HepG2 (cell line): ENCODE data around the gene KIF13A. TPM values are rescaled to one million over a fixed set of nuclear protein-coding genes. Genes with fewer than 3 reads are reported as not detected.
A peak's percentile ranks its signal among the peaks of the same experiment; 100 is the strongest.

Experiments used
- BHLHE40 ChIP-seq: IDR thresholded peaks from 2 replicates; pipeline ENCODE4 v1.6.1; 2011; ENCODE audit warnings: low read length, improper control_type of control experiment
- FOXA3 ChIP-seq: IDR thresholded peaks from 2 replicates; pipeline ENCODE4 v1.6.1; 2016; ENCODE audit warnings: missing genetic modification reagents, missing compliant biosample characterization
- HDAC2 ChIP-seq: sonication (generic); formaldehyde crosslinking; IDR thresholded peaks from 2 replicates; pipeline ENCODE4 v1.4.0; 2020; ENCODE audit warnings: missing genetic modification reagents
- MBD4 ChIP-seq: IDR thresholded peaks from 2 replicates; pipeline ENCODE4 v1.6.1; 2012; ENCODE audit warnings: low read length, inconsistent platforms, borderline replicate concordance
- NCOR1 ChIP-seq: fragments of 200-600 bp; sonication (generic); IDR thresholded peaks from 2 replicates; pipeline ENCODE4 v1.7.0; 2017; ENCODE audit warnings: antibody characterized with exemption, low read length, borderline replicate concordance
- NFKB2 ChIP-seq: sonication (generic); formaldehyde crosslinking; IDR thresholded peaks from 2 replicates; pipeline ENCODE4 v1.4.0; 2020; ENCODE audit warnings: missing genetic modification reagents, borderline replicate concordance
- ONECUT2 ChIP-seq: sonication (generic); formaldehyde crosslinking; IDR thresholded peaks from 2 replicates; pipeline ENCODE4 v1.4.0; 2020; ENCODE audit warnings: missing genetic modification reagents
- RBM22 ChIP-seq: fragments of 200-400 bp; formaldehyde crosslinking; optimal IDR thresholded peaks from 2 replicates; pipeline ENCODE3; 2017; ENCODE audit warnings: mild to moderate bottlenecking, low read length, moderate library complexity
- TBX2 ChIP-seq: sonication (generic); formaldehyde crosslinking; IDR thresholded peaks from 2 replicates; pipeline ENCODE4 v1.5.0; 2020; ENCODE audit warnings: missing genetic modification reagents, mild to moderate bottlenecking, borderline replicate concordance
- ZFP82 ChIP-seq: sonication (generic); formaldehyde crosslinking; IDR thresholded peaks from 2 replicates; pipeline ENCODE4 v1.5.1; 2020; ENCODE audit warnings: mild to moderate bottlenecking, missing genetic modification reagents, borderline replicate concordance
- ZNF24 ChIP-seq: fragments of 450-650 bp; IDR thresholded peaks from 2 replicates; pipeline ENCODE4 v1.6.1; 2017; ENCODE audit warnings: antibody characterized with exemption, mild to moderate bottlenecking
- ZNF547 ChIP-seq: sonication (generic); formaldehyde crosslinking; IDR thresholded peaks from 2 replicates; pipeline ENCODE4 v1.5.1; 2020; ENCODE audit warnings: mild to moderate bottlenecking, missing genetic modification reagents
- ZNF737 ChIP-seq: sonication (generic); formaldehyde crosslinking; IDR thresholded peaks from 2 replicates; pipeline ENCODE4 v1.5.0; 2020; ENCODE audit warnings: missing genetic modification reagents, mild to moderate bottlenecking, borderline replicate concordance
- ZNF781 ChIP-seq: sonication (generic); formaldehyde crosslinking; IDR thresholded peaks from 2 replicates; pipeline ENCODE4 v1.5.1; 2020; ENCODE audit warnings: borderline replicate concordance, mild to moderate bottlenecking, missing genetic modification reagents; ENCODE audit errors: not compliant biosample characterization
- polyA plus RNA-seq, 8 experiments: library from polyadenylated mRNA; depleted of rRNA in 3 of 8; stranded (reverse) in 7 of 8; unstranded in 1 of 8; fragments of >200 nt; fragmentation: Illumina TruSeq in 4 of 8; extraction: Trizol in 4 of 8; gene quantifications; 2 replicates each; pipeline versions ENCODE4 v1.2.1 to v1.2.3, GENCODE V29; 2011 to 2016; ENCODE audit warnings: low read depth in 4 of 8, missing spikeins in 1 of 8, mixed read lengths in 1 of 8; ENCODE audit not compliant: insufficient read depth in 1 of 8
- total RNA-seq, 5 experiments: library from RNA; depleted of rRNA; stranded (reverse); fragments of >200 nt; fragmentation: Illumina TruSeq; extraction: Trizol; gene quantifications; 2 replicates each; pipeline ENCODE4 v1.2.3, GENCODE V29; 2016; ENCODE audit warnings: low read depth in 1 of 5
- TF ChIP-seq, protein P1 (sequence below): sonication (generic); formaldehyde crosslinking; IDR thresholded peaks from 2 replicates; pipeline ENCODE4 v1.5.0; 2020; ENCODE audit warnings: missing genetic modification reagents
- TF ChIP-seq, protein P2 (sequence below): IDR thresholded peaks from 2 replicates; pipeline ENCODE4 v1.6.1; 2016; ENCODE audit warnings: control low read depth
- TF ChIP-seq, protein P3 (sequence below): sonication (generic); formaldehyde crosslinking; IDR thresholded peaks from 2 replicates; pipeline ENCODE4 v1.8.1; 2023; ENCODE audit warnings: mild to moderate bottlenecking, missing genetic modification reagents
- TF ChIP-seq, protein P4 (sequence below): sonication (generic); formaldehyde crosslinking; IDR thresholded peaks from 2 replicates; pipeline ENCODE4 v1.4.0; 2020; ENCODE audit warnings: missing genetic modification reagents
- TF ChIP-seq, protein P5 (sequence below): sonication (generic); formaldehyde crosslinking; IDR thresholded peaks from 2 replicates; pipeline ENCODE4 v1.5.0; 2020; ENCODE audit warnings: missing genetic modification reagents
- TF ChIP-seq, protein P6 (sequence below): IDR thresholded peaks from 2 replicates; pipeline ENCODE4 v1.6.1; 2016; ENCODE audit warnings: missing compliant biosample characterization, missing genetic modification reagents, borderline replicate concordance
- TF ChIP-seq, protein P7 (sequence below): sonication (generic); formaldehyde crosslinking; conservative IDR thresholded peaks from 2 replicates; pipeline ENCODE4 v1.8.1; 2023; ENCODE audit warnings: missing genetic modification reagents

KIF13A gene
- total and polyA plus RNA-seq, 2 of the 13 experiments (the other 11 are each of a cell fraction or from before 2014, with no cell fraction given), result 21.1 to 37.2 TPM

DNA sequence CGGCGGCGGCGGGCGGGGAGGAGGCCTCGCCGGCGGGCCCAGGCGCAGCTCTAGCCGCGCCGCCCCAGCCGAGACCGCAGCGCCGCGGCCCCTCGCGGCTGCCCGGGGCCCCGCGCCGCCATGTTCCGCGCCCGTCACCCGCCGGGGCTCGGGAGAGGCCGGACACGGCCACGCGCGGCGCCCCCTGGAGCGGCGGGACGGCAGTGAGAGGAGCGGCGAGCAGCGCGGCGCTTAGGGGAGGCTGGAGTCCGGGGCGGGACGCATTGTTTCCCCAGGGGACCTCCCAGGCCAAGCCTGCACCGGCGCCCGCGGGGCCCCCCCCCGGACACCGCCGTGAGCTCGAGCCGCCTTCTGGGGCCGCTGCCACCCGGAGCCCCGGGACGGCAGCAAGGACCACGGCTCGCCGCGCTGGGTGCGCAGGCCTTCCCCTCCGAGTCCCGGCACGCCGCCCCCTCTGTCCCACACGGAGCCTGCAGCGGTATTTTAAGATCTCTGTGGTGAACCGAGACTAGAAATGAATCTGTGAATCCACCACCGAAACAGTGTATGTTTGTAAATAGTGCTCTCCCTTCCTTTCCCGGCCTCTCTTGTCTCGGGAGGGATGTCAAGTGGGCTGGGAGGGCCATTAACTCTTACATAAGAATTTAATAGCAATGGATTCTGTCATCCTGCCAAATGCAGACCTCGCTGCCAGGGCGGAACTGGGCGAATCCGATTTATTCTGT lies 424 bp upstream of the KIF13A start (continued):
- TF ChIP-seq NFKB2 (CRISPR knock-in tag) (no peak; the same call in 1 of the 2 replicates), RBM22 (no peak), TBX2 (CRISPR knock-in tag) (peak; percentile 72), ZNF737 (CRISPR knock-in tag) (no peak), ONECUT2 (no peak), ZNF24 (no peak), MBD4 (no peak), FOXA3 (CRISPR knock-in tag) (no peak), HDAC2 (CRISPR knock-in tag) (no peak), BHLHE40 (no peak; the same call in 1 of the 2 replicates), ZNF781 (no peak), ZFP82 (CRISPR knock-in tag) (no peak; the same call in 1 of the 2 replicates), NCOR1 (no peak), ZNF547 (CRISPR knock-in tag) (no peak)
- TF ChIP-seq, protein P1, sequence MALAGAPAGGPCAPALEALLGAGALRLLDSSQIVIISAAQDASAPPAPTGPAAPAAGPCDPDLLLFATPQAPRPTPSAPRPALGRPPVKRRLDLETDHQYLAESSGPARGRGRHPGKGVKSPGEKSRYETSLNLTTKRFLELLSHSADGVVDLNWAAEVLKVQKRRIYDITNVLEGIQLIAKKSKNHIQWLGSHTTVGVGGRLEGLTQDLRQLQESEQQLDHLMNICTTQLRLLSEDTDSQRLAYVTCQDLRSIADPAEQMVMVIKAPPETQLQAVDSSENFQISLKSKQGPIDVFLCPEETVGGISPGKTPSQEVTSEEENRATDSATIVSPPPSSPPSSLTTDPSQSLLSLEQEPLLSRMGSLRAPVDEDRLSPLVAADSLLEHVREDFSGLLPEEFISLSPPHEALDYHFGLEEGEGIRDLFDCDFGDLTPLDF (CRISPR knock-in tag), result no peak
- TF ChIP-seq, protein P2, sequence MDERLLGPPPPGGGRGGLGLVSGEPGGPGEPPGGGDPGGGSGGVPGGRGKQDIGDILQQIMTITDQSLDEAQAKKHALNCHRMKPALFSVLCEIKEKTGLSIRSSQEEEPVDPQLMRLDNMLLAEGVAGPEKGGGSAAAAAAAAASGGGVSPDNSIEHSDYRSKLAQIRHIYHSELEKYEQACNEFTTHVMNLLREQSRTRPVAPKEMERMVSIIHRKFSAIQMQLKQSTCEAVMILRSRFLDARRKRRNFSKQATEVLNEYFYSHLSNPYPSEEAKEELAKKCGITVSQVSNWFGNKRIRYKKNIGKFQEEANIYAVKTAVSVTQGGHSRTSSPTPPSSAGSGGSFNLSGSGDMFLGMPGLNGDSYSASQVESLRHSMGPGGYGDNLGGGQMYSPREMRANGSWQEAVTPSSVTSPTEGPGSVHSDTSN (CRISPR knock-in tag), result no peak
- TF ChIP-seq, protein P3, sequence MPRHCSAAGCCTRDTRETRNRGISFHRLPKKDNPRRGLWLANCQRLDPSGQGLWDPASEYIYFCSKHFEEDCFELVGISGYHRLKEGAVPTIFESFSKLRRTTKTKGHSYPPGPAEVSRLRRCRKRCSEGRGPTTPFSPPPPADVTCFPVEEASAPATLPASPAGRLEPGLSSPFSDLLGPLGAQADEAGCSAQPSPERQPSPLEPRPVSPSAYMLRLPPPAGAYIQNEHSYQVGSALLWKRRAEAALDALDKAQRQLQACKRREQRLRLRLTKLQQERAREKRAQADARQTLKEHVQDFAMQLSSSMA (CRISPR knock-in tag), result no peak
- TF ChIP-seq, protein P4, sequence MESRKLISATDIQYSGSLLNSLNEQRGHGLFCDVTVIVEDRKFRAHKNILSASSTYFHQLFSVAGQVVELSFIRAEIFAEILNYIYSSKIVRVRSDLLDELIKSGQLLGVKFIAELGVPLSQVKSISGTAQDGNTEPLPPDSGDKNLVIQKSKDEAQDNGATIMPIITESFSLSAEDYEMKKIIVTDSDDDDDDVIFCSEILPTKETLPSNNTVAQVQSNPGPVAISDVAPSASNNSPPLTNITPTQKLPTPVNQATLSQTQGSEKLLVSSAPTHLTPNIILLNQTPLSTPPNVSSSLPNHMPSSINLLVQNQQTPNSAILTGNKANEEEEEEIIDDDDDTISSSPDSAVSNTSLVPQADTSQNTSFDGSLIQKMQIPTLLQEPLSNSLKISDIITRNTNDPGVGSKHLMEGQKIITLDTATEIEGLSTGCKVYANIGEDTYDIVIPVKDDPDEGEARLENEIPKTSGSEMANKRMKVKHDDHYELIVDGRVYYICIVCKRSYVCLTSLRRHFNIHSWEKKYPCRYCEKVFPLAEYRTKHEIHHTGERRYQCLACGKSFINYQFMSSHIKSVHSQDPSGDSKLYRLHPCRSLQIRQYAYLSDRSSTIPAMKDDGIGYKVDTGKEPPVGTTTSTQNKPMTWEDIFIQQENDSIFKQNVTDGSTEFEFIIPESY (CRISPR knock-in tag), result no peak
- TF ChIP-seq, protein P5, sequence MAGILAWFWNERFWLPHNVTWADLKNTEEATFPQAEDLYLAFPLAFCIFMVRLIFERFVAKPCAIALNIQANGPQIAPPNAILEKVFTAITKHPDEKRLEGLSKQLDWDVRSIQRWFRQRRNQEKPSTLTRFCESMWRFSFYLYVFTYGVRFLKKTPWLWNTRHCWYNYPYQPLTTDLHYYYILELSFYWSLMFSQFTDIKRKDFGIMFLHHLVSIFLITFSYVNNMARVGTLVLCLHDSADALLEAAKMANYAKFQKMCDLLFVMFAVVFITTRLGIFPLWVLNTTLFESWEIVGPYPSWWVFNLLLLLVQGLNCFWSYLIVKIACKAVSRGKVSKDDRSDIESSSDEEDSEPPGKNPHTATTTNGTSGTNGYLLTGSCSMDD, result no peak
- TF ChIP-seq, protein P6, sequence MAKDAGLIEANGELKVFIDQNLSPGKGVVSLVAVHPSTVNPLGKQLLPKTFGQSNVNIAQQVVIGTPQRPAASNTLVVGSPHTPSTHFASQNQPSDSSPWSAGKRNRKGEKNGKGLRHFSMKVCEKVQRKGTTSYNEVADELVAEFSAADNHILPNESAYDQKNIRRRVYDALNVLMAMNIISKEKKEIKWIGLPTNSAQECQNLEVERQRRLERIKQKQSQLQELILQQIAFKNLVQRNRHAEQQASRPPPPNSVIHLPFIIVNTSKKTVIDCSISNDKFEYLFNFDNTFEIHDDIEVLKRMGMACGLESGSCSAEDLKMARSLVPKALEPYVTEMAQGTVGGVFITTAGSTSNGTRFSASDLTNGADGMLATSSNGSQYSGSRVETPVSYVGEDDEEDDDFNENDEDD (CRISPR knock-in tag), result no peak
- TF ChIP-seq, protein P7, sequence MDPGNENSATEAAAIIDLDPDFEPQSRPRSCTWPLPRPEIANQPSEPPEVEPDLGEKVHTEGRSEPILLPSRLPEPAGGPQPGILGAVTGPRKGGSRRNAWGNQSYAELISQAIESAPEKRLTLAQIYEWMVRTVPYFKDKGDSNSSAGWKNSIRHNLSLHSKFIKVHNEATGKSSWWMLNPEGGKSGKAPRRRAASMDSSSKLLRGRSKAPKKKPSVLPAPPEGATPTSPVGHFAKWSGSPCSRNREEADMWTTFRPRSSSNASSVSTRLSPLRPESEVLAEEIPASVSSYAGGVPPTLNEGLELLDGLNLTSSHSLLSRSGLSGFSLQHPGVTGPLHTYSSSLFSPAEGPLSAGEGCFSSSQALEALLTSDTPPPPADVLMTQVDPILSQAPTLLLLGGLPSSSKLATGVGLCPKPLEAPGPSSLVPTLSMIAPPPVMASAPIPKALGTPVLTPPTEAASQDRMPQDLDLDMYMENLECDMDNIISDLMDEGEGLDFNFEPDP (CRISPR knock-in tag), result no peak
